HG02970 (cell line): Measurements from ENCODE around the gene SLC30A3.
A peak's percentile ranks its signal among the peaks of the same experiment; 100 is the strongest.

Experiments
- ATAC-seq: cut with Tn5 transposase; IDR thresholded peaks from one replicate; pipeline ENCODE4 v1.9.1; 2021; ENCODE audit warnings: mild to moderate bottlenecking, moderate library complexity, moderate number of reproducible peaks; ENCODE audit not compliant: unreplicated experiment, low FRiP score

SLC30A3 gene

GRCh38 chr2:27237341-27237945, 25.4 kb downstream of the SLC30A3 start:
- ATAC-seq: no peak

- no peak for ATAC-seq
Observed at GRCh38 chr2:27236626-27237025, 26.2 kb downstream of the SLC30A3 start.

GRCh38 chr2:27236136-27236535, 26.7 kb downstream of the SLC30A3 start:
- ATAC-seq: no peak

GRCh38 chr2:27233341-27233740, 29.5 kb downstream of the SLC30A3 start:
- no peak for ATAC-seq

GRCh38 chr2:27231921-27232320, 30.9 kb downstream of the SLC30A3 start:
- no peak for ATAC-seq

- ATAC-seq: no peak
Observed at GRCh38 chr2:27227501-27227900, 35.3 kb downstream of the SLC30A3 start.

- no peak for ATAC-seq
Observed at GRCh38 chr2:27225526-27225925, 37.3 kb downstream of the SLC30A3 start.

GRCh38 chr2:27223416-27223815, 39.4 kb downstream of the SLC30A3 start:
- no peak for ATAC-seq

- no peak for ATAC-seq
Observed at GRCh38 chr2:27222407-27222806, 40.4 kb downstream of the SLC30A3 start.

- ATAC-seq: no peak
Observed at GRCh38 chr2:27221166-27221565, 41.7 kb downstream of the SLC30A3 start.

GRCh38 chr2:27220091-27220490, 42.8 kb downstream of the SLC30A3 start:
- no peak for ATAC-seq

GRCh38 chr2:27219091-27219490, 43.8 kb downstream of the SLC30A3 start:
- no peak for ATAC-seq

GRCh38 chr2:27218614-27219013, 44.2 kb downstream of the SLC30A3 start:
- ATAC-seq: no peak

- peak; percentile 61 for ATAC-seq
Observed at GRCh38 chr2:27217173-27218121, 45.4 kb downstream of the SLC30A3 start, which contains the start of gene CAD. CAD (plus strand) TSS chr2:27217369; CDS start chr2:27217552, 183 bp downstream.

GRCh38 chr2:27216416-27217137, 46.3 kb downstream of the SLC30A3 start:
- no peak for ATAC-seq

- ATAC-seq: no peak
Observed at GRCh38 chr2:27214941-27215340, 47.9 kb downstream of the SLC30A3 start.

GRCh38 chr2:27212626-27213471, 50.0 kb downstream of the SLC30A3 start:
- ATAC-seq: peak; percentile 3

GRCh38 chr2:27211943-27212625, 50.8 kb downstream of the SLC30A3 start, which contains the start of the genes ATRAID and SLC5A6:
ATRAID (plus strand) TSS chr2:27212041; CDS start chr2:27212369, 328 bp downstream.
SLC5A6 (minus strand) TSS chr2:27212268; CDS start chr2:27207650, 4,618 bp downstream.
- peak; percentile 69 for ATAC-seq

GRCh38 chr2:27211241-27211942, 51.5 kb downstream of the SLC30A3 start:
- no peak for ATAC-seq
